ENCODE data around the gene SEPHS2. TPM values are rescaled to one million over a fixed set of nuclear protein-coding genes. Genes with fewer than 3 reads are reported as not detected.
A peak's percentile ranks its signal among the peaks of the same experiment; 100 is the strongest.

SEPHS2 gene
- total RNA-seq, 2 donors from 2014 or later = 18.2 to 18.6 TPM

DNA sequence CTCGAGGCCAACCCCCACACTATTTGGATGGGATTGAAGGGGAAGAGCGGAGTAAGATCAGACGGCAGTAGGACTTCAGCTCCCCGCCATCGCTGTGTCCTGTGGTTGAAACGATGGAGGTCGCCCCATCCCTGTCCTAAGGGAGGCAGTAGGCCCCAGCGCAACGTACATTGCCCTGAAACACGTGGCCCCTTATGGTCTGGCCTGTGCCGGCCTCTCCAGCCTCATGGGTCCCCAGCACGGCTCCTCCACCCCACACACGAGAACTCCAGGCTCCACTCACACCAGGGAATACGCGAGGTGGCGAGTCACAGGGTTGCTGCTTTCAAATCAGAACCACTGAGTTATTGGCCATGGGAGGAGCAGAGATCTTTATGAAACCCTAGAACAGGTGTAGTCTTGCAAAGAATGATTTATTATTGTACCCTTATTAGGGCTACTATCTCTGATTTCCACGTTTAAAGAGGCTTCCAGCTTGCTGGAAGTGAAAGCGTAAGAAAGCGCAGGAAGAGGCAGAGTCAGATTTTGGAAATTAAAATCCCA is 15.2 kb downstream of the SEPHS2 start:
- TF ChIP-seq, protein P1, sequence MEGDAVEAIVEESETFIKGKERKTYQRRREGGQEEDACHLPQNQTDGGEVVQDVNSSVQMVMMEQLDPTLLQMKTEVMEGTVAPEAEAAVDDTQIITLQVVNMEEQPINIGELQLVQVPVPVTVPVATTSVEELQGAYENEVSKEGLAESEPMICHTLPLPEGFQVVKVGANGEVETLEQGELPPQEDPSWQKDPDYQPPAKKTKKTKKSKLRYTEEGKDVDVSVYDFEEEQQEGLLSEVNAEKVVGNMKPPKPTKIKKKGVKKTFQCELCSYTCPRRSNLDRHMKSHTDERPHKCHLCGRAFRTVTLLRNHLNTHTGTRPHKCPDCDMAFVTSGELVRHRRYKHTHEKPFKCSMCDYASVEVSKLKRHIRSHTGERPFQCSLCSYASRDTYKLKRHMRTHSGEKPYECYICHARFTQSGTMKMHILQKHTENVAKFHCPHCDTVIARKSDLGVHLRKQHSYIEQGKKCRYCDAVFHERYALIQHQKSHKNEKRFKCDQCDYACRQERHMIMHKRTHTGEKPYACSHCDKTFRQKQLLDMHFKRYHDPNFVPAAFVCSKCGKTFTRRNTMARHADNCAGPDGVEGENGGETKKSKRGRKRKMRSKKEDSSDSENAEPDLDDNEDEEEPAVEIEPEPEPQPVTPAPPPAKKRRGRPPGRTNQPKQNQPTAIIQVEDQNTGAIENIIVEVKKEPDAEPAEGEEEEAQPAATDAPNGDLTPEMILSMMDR (IDR thresholded peaks at IDR 0.05) = peak; percentile 3 to 45
- Histone ChIP-seq H3K27me3 (no peaks in the 10 kb centered on the region), H3K4me3 (peak overlapping the region; percentile 8 to 71), H3K9me3 (no peaks in the 10 kb centered on the region), H3K4me1 (peaks cover 0 to 18% of the 10 kb centered on the region in 2 donors), H3K27ac (peak overlapping the region; percentile 69 to 77), H3K36me3 (peaks cover 4% of the 10 kb centered on the region)
- no peak for DNase-seq (ENCODE audit: low spot score)

DNA sequence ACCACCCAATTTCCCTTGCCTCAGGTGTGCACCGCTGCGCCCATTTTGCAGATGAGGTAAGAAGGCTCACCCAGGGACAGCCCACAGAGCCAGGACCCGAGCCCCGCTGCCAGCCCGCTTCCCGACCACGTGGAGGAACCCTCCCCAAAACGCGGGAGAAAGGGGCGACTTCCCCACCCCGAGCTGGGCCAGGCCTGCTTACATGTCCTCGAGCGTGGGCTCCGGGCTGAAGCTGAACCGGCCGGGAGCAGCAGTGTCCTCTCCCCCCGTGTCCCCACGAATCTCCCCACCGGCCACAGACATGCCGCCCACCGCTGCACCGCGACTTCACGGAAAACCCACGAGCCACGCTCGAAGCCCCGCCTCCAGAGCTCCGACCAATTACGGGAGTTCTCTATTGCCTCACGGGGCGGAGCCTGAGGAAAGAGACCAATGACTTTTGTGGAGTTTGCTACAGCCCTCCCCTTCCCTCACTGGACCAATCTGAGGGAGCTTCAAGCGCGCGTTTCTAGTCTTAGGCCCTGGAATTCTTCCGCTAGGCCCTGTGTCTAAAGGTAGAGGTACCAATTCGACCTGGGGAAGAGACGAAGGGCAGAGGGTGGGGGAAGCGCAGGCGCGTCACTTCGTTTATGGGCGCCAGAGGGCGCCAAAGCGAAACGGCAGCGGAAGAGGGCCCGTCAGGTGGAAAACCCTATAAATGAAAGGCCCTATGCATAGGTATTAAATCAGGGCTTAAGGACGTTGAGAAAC is 15.8 kb downstream of the SEPHS2 start, which contains the start of gene DCTPP1:
TSS of gene DCTPP1 (minus strand) at position 353 of the 750 bp plus-strand sequence. CDS start at position 303, 50 bp downstream.
- Histone ChIP-seq H3K9me3 (no peaks in the 10 kb centered on the region), H3K27ac (peak within 1 kb of the TSS; percentile 69 to 77), H3K4me3 (peak within 1 kb of the TSS; percentile 59 to 71), H3K27me3 (no peaks in the 10 kb centered on the region), H3K4me1 (peaks cover 0 to 18% of the 10 kb centered on the region in 2 donors), H3K36me3 (peaks cover 4% of the 10 kb centered on the region)
- TF ChIP-seq, protein P1 (IDR thresholded peaks at IDR 0.05) = peak; percentile 38 to 79
- DNase-seq (ENCODE audit: low spot score) = peak; percentile 97

DNA sequence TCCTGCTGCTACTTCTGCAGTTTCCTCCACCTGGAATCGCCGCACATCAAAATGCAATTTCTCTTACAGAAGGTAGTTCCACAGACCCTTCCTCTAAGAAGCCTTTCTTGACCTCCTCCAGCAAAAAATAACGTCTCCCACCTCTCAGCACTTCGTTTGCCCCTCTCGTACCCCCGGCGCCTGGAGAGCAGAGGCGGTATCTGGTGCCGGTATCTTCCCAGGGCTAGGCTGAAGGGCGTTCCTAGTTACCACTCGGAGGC is 16.3 kb downstream of the SEPHS2 start:
- H3K27me3 ChIP-seq = no peaks in the 10 kb centered on the region
- peak overlapping the region; percentile 69 to 77 for H3K27ac ChIP-seq
- peak overlapping the region; percentile 59 to 71 for H3K4me3 ChIP-seq
- H3K9me3 ChIP-seq = no peaks in the 10 kb centered on the region
- DNase-seq (ENCODE audit: low spot score) = no peak
- peaks cover 9% of the 10 kb centered on the region for H3K36me3 ChIP-seq
- H3K4me1 ChIP-seq = peaks cover 0 to 18% of the 10 kb centered on the region in 2 donors
- TF ChIP-seq, protein P1 (IDR thresholded peaks at IDR 0.05) = no peak

DNA sequence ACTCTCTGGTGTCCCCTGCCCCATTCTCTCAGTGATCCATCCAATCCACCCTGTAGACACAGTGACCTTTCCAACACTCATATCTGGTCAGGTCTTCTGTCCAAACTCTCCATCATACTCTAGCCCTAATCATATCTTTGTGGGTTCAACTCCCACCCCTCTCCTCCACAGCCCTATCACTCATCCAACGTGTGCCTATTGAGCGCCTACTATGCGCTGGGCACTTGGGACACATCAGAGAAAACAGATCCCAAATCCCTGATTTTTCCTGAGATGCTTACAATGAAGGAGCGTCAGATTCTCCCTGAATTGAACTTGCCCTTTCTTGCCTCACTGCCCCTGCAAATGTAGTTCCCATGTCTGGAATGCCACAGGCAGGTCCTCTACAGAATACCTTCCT is 17.6 kb downstream of the SEPHS2 start:
- no peak overlapping the region for H3K4me3 ChIP-seq
- H3K9me3 ChIP-seq = no peaks in the 10 kb centered on the region
- no peaks in the 10 kb centered on the region for H3K27me3 ChIP-seq
- TF ChIP-seq, protein P1 (IDR thresholded peaks at IDR 0.05) = no peak
- peaks cover 20% of the 10 kb centered on the region for H3K36me3 ChIP-seq
- H3K4me1 ChIP-seq = peaks cover 0 to 18% of the 10 kb centered on the region in 2 donors
- DNase-seq (ENCODE audit: low spot score) = no peak
- H3K27ac ChIP-seq = no peak overlapping the region

DNA sequence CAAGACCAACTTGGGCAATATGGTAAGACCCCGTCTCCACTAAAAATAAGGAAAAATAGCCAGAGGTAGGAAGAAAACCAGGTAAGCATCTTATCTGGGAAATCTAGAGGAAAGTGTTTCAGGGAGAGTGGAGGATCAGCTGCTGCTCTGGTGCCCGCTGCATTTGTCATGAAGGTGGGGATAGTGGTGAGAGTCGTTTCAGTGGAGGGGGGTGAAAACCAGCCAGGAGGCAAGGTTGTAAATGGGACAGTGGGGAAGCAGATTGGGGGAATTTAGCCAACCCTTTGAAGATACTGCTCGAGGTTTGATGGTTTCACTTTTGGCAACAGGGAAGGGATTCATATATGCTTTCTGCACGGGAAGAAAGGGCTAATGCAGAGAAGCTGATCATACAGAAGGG is 24.7 kb downstream of the SEPHS2 start:
- TF ChIP-seq, protein P1 (IDR thresholded peaks at IDR 0.05) = no peak
- Histone ChIP-seq H3K4me1 (peaks cover 0 to 11% of the 10 kb centered on the region in 2 donors), H3K36me3 (peaks cover 21% of the 10 kb centered on the region), H3K27me3 (no peaks in the 10 kb centered on the region), H3K9me3 (no peaks in the 10 kb centered on the region), H3K27ac (no peak overlapping the region), H3K4me3 (no peak overlapping the region)
- DNase-seq (ENCODE audit: low spot score) = no peak
